ENCODE results near the gene TYSND1.

TYSND1 gene

DNA sequence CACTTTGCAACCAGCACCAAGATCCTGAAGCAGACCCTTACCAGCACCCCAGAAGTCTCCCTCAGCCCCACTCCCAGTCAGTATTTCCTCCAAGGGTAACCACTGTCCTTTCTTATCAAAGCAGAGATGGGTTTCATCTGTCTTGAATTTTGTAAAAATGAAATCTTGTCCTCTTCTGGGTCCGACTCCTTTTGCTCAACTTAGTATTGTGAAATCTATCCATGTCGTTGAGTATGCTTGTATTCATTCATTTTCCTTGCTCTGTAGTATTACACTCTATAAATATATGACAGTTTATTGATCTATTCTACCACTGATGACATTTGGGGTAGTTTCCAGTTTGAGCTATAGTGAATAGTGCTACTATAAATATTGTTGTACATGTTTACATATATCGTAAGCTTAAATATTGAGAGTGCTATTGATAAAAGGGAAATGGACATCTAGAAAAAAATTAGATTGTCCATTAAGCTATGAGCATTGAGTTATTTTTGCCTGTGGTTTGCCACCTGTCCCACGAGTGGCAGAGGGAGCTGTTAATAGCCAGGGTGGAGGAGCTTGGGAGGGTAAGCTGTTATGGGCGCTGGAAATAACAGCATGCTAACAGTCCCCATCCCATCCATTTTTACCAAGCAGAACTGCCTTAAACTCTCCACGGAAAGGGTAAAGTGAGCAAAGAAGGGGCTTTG, 50.3 kb downstream of the TYSND1 start:
- no peak overlapping the region for H3K4me3 Mint-ChIP-seq
- no peaks in the 10 kb centered on the region for H3K4me1 Mint-ChIP-seq
- ATAC-seq (ENCODE audit: low read depth) (no peak), DNase-seq (ENCODE audit: low spot score in 2 of 2) (no peak)
- no peak overlapping the region for H3K27ac Mint-ChIP-seq
- H3K36me3 Mint-ChIP-seq = peaks cover 2% of the 10 kb centered on the region
- no peaks in the 10 kb centered on the region for H3K9me3 Mint-ChIP-seq
- peaks cover 9% of the 10 kb centered on the region for H3K27me3 Mint-ChIP-seq

DNA sequence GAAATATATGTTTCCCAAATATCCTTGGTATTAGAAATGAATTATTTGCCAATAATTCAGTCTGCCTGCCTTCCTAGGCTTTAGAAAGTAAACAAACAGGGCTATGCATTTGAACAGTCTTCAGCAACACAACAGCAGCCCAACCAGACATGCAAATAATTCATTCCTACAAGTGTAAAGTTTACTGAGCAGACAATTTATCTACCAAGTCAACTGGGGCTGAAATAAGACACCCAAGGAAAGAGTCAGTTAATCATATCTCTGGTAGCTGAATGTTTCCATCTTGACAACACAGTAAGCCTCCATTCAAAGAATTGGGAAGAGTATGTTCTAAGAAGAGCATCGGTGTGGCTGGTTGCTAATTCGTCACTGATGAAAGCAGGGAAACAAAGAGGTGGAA, 52.2 kb downstream of the TYSND1 start:
- Mint-ChIP-seq H3K4me1 (no peaks in the 10 kb centered on the region), H3K4me3 (no peak overlapping the region), H3K9me3 (no peaks in the 10 kb centered on the region), H3K36me3 (peaks cover 2% of the 10 kb centered on the region), H3K27ac (no peak overlapping the region), H3K27me3 (peaks cover 12% of the 10 kb centered on the region)
- DNase-seq (ENCODE audit: low spot score in 2 of 2) (no peak), ATAC-seq (ENCODE audit: low read depth) (no peak)

DNA sequence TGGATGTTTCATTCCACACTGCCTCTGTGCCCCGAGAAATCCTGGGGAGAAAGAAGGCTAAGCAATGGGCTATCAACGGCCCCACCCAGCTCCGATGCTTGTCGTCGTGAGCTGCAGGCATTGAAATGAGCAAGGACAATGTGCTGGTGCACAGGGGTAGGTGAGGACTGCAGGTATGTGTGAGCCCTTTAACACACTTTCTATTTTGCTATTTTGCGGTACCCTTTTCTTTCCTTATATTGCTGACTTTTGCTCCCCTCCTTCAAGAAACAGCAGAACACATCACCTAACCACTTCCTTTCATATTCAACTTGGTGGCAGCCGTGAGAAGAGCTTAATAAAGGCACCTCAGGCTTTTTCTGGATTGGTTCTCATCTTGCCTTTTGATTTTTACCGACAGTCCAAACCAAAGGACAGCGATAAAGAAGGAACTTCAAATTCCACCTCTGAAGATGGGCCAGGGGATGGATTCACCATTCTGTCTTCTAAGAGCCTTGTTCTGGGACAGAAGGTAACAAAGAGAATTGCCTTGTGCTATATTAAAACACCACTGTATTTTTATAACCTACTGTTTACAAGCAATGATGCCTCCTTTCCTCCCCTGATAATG, 53.1 kb downstream of the TYSND1 start:
- no peak for DNase-seq (ENCODE audit: low spot score in 2 of 2)
- Mint-ChIP-seq H3K27me3 (peaks cover 12% of the 10 kb centered on the region), H3K4me3 (no peak overlapping the region), H3K9me3 (no peaks in the 10 kb centered on the region), H3K27ac (no peak overlapping the region), H3K4me1 (no peaks in the 10 kb centered on the region), H3K36me3 (peaks cover under 1% of the 10 kb centered on the region)
- ATAC-seq (ENCODE audit: low read depth) = no peak

DNA sequence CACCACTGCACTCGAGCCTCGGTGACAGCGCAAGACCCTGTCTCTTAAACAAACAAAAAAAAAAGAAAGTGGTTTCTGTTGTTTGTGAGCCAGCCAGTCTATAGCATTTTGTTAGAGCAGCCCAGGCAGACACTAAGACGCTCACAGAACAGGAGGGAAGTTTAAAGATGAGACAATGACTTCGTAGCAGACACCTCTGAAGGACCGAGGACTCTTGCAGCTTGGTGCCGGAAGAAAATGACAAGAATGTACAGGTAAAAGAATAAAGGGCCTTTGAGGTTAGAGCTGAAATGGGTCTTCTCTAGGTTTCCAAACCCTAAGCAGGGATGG, 54.1 kb downstream of the TYSND1 start:
- ATAC-seq (ENCODE audit: low read depth) (no peak), DNase-seq (ENCODE audit: low spot score in 2 of 2) (no peak)
- H3K27me3 Mint-ChIP-seq = peaks cover 16% of the 10 kb centered on the region
- no peaks in the 10 kb centered on the region for H3K4me1 Mint-ChIP-seq
- no peak overlapping the region for H3K4me3 Mint-ChIP-seq
- no peaks in the 10 kb centered on the region for H3K36me3 Mint-ChIP-seq
- H3K9me3 Mint-ChIP-seq = no peaks in the 10 kb centered on the region
- H3K27ac Mint-ChIP-seq = no peak overlapping the region

DNA sequence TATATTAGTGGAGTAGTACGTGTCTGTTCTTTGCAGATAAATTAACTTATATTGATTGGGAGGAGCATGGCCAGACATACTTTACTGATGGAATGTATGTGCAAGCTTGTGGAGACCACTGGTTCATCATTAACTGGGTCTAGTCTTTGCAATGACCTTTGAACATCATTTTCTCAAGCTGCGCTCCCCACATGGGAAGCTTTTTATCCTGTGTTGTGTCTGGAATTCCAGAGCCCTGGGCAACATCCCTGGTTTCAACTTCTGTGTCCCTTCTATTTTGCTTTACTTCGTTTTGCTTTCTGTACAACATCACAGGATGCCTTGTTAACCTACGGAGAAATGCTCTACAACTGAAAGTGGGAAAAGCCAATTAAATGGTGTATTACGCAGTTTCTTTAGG, 55.5 kb downstream of the TYSND1 start:
- no peaks in the 10 kb centered on the region for H3K4me1 Mint-ChIP-seq
- no peaks in the 10 kb centered on the region for H3K9me3 Mint-ChIP-seq
- H3K27me3 Mint-ChIP-seq = peaks cover 16% of the 10 kb centered on the region
- ATAC-seq (ENCODE audit: low read depth) = no peak
- H3K27ac Mint-ChIP-seq = no peak overlapping the region
- H3K36me3 Mint-ChIP-seq = no peaks in the 10 kb centered on the region
- no peak for DNase-seq (ENCODE audit: low spot score in 2 of 2)
- H3K4me3 Mint-ChIP-seq = no peak overlapping the region

DNA sequence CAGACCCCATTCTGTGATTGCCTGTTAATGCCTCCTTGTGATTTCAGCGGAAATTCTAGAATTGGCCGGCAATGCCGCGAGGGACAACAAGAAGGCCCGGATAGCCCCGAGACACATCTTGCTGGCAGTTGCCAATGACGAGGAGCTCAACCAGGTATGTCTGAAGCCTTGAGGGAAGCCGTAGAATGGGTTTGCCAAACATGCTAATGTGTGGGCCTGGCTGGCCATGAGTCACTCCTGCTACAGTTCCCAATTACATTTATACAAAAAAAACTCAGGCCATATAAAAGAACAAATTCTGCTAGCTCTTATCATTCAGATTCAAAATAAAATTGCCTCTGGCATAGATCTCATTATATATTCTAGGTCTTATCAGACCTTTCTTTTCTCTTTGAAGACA, 56.5 kb downstream of the TYSND1 start:
- DNase-seq (ENCODE audit: low spot score in 2 of 2) (no peak), ATAC-seq (ENCODE audit: low read depth) (no peak)
- Mint-ChIP-seq H3K4me1 (no peaks in the 10 kb centered on the region), H3K9me3 (no peaks in the 10 kb centered on the region), H3K27ac (no peak overlapping the region), H3K4me3 (no peak overlapping the region), H3K36me3 (no peaks in the 10 kb centered on the region), H3K27me3 (peaks cover 16% of the 10 kb centered on the region)

DNA sequence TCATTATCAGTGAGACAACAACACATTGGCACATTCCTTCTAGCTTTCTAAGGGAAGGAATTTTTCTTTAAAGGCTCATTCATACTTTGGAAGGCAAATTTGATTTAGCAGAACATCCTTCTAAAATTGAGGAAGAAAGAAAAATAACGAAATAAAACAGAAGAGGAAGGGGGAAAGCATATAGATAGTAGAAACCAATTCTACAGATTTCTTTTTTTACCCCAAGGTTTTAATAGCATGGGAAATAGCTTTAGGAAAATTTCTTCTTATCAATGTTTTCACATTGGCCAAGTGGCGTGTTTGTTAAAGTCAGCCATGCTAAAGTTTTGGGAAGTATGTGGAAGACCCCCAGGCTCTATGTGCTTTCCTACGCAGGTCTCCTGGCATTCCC, 58.2 kb downstream of the TYSND1 start:
- Mint-ChIP-seq H3K4me3 (no peak overlapping the region), H3K9me3 (no peaks in the 10 kb centered on the region), H3K27ac (no peak overlapping the region), H3K27me3 (peaks cover 15% of the 10 kb centered on the region), H3K4me1 (no peaks in the 10 kb centered on the region), H3K36me3 (no peaks in the 10 kb centered on the region)
- no peak for ATAC-seq (ENCODE audit: low read depth)
- no peak for DNase-seq (ENCODE audit: low spot score in 2 of 2)
